H1 (cell line): ENCODE results near the gene STK32C. TPM values are rescaled to one million over a fixed set of nuclear protein-coding genes. Genes with fewer than 3 reads are reported as not detected.

Experiments used
- CTCF ChIA-PET: fragments of 300-600 bp; sonication (Branson Sonifier 250); formaldehyde crosslinking; loops from one replicate; lab custom pipeline; 2021; ENCODE audit not compliant: partially characterized antibody; lab: Charles Lee
- POLR2A ChIA-PET: fragments of 300-600 bp; sonication (Branson Sonifier 250); formaldehyde crosslinking; loops from one replicate; lab custom pipeline; 2021; ENCODE audit warnings: inconsistent platforms; ENCODE audit not compliant: partially characterized antibody; lab: Charles Lee
- DNase-seq, 2 experiments: peaks; one replicate each; pipeline versions ENCODE4 v3.0.0 to v3.0.0-alpha.2; 2010 to 2022; ENCODE audit warnings: low spot score in 2 of 2, low read depth in 1 of 2, mixed read lengths in 1 of 2
- FAIRE-seq: peaks from 2 replicates; lab custom pipeline; 2011; peaks lifted over from hg19 to GRCh38; lab: Jason Lieb, UNC
- H2AFZ ChIP-seq: 2 replicates; pipeline ENCODE4 v1.8.1; 2012; ENCODE audit warnings: low read length, inconsistent platforms
- H2AK5ac ChIP-seq: 2 replicates; pipeline ENCODE4 v1.6.1; 2013; ENCODE audit warnings: low read depth, low read length
- H2BK120ac ChIP-seq: replicated peaks from 2 replicates; pipeline ENCODE3; 2013; ENCODE audit warnings: low read depth, low read length, inconsistent platforms
- H2BK12ac ChIP-seq: 2 replicates; pipeline ENCODE4 v1.6.1; 2013; ENCODE audit warnings: low read depth, low read length
- H2BK15ac ChIP-seq: 2 replicates; pipeline ENCODE4 v1.6.1; 2013; ENCODE audit warnings: low read length
- H2BK20ac ChIP-seq: 2 replicates; pipeline ENCODE4 v1.6.1; 2013; ENCODE audit warnings: low read length
- H2BK5ac ChIP-seq: 2 replicates; pipeline ENCODE4 v1.6.1; 2013; ENCODE audit warnings: low read depth, low read length
- H3K14ac ChIP-seq: 2 replicates; pipeline ENCODE4 v1.6.1; 2013; ENCODE audit warnings: inconsistent platforms; ENCODE audit not compliant: insufficient read length
- H3K18ac ChIP-seq: 2 replicates; pipeline ENCODE4 v1.6.1; 2013; ENCODE audit warnings: low read length; ENCODE audit errors: extremely low read depth
- H3K23ac ChIP-seq: 2 replicates; pipeline ENCODE4 v1.6.1; 2013; ENCODE audit warnings: inconsistent platforms; ENCODE audit not compliant: insufficient read length
- H3K23me2 ChIP-seq: 2 replicates; pipeline ENCODE4 v1.6.1; 2013; ENCODE audit warnings: low read depth, low read length
- H3K27ac ChIP-seq: 2 replicates; pipeline ENCODE4 v1.6.1; 2011; ENCODE audit warnings: low read depth, low read length, inconsistent platforms
- H3K27me3 ChIP-seq, 4 experiments: replicated peaks in 1 of 4; 1 replicate in 1 of 4; 2 replicates in 3 of 4; pipeline versions ENCODE4 v1.6.1 to v1.8.1; 2011 to 2013; ENCODE audit warnings: low read length in 3 of 4, mild to moderate bottlenecking in 3 of 4, inconsistent platforms in 2 of 4, mixed read lengths in 2 of 4, moderate library complexity in 1 of 4; ENCODE audit not compliant: control insufficient read depth in 3 of 4, insufficient read depth in 3 of 4; ENCODE audit errors: extremely low read depth in 1 of 4
- H3K36me3 ChIP-seq, 4 experiments: 2 replicates each; pipeline versions ENCODE4 v1.6.1 to v1.8.1; 2011 to 2013; ENCODE audit warnings: mild to moderate bottlenecking in 4 of 4, low read length in 3 of 4, moderate library complexity in 2 of 4, control low read depth in 1 of 4, inconsistent platforms in 1 of 4; ENCODE audit not compliant: insufficient read depth in 4 of 4, control insufficient read depth in 2 of 4
- H3K4ac ChIP-seq: replicated peaks from 2 replicates; pipeline ENCODE3; 2013; ENCODE audit warnings: low read length, low read depth, mixed read lengths, inconsistent platforms; ENCODE audit not compliant: insufficient read length
- H3K4me1 ChIP-seq, 4 experiments: replicated peaks in 1 of 4; 1 replicate in 1 of 4; 2 replicates in 3 of 4; pipeline versions ENCODE4 v1.6.1 to v1.8.1; 2011 to 2013; ENCODE audit warnings: low read length in 3 of 4, inconsistent platforms in 2 of 4, mixed read lengths in 1 of 4; ENCODE audit not compliant: insufficient read depth in 4 of 4, control insufficient read depth in 3 of 4
- H3K4me2 ChIP-seq, 2 experiments: 2 replicates each; pipeline versions ENCODE4 v1.6.1 to v1.8.1; 2011 to 2013; ENCODE audit warnings: low read depth in 2 of 2, low read length in 2 of 2, control low read depth in 1 of 2, inconsistent platforms in 1 of 2, mild to moderate bottlenecking in 1 of 2; ENCODE audit not compliant: insufficient read depth in 1 of 2
- H3K4me3 ChIP-seq, 4 experiments: fragments of 200-600, 300-600 bp in 1 of 4; sonication (generic), shearing (Covaris generic), sonication (Bioruptor Twin) in 1 of 4; 2 replicates each; pipeline versions ENCODE4 v1.5.1 to v1.8.1; 2011 to 2016; ENCODE audit warnings: low read length in 4 of 4, low read depth in 3 of 4, control low read depth in 2 of 4, inconsistent platforms in 2 of 4, mild to moderate bottlenecking in 2 of 4, mixed read lengths in 1 of 4, moderate library complexity in 1 of 4; ENCODE audit not compliant: insufficient read depth in 2 of 4; ENCODE audit errors: extremely low read depth in 1 of 4
- H3K56ac ChIP-seq: replicated peaks from 2 replicates; pipeline ENCODE3; 2013; ENCODE audit warnings: low read depth, mild to moderate bottlenecking, mixed read lengths, low read length, inconsistent platforms; ENCODE audit not compliant: insufficient read length
- H3K79me1 ChIP-seq: 2 replicates; pipeline ENCODE4 v1.6.1; 2013; ENCODE audit warnings: low read depth, low read length, control low read depth
- H3K79me2 ChIP-seq, 2 experiments: 2 replicates each; pipeline versions ENCODE4 v1.6.1 to v1.8.1; 2012 to 2013; ENCODE audit warnings: low read length in 2 of 2, mild to moderate bottlenecking in 2 of 2, inconsistent platforms in 1 of 2; ENCODE audit not compliant: insufficient read depth in 2 of 2, control insufficient read depth in 1 of 2
- H3K9ac ChIP-seq, 4 experiments: replicated peaks in 1 of 4; 1 replicate in 1 of 4; 2 replicates in 3 of 4; pipeline versions ENCODE4 v1.6.1 to v1.8.1; 2011 to 2013; ENCODE audit warnings: low read depth in 3 of 4, low read length in 3 of 4, control low read depth in 2 of 4, mild to moderate bottlenecking in 2 of 4, moderate library complexity in 2 of 4, inconsistent platforms in 1 of 4; ENCODE audit errors: extremely low read depth in 1 of 4
- H3K9me3 ChIP-seq, 2 experiments: 2 replicates each; pipeline versions ENCODE4 v1.6.1 to v1.8.1; 2012 to 2013; ENCODE audit warnings: mild to moderate bottlenecking in 2 of 2, moderate library complexity in 2 of 2, control low read depth in 1 of 2, inconsistent platforms in 1 of 2, low read depth in 1 of 2, low read length in 1 of 2, mixed read lengths in 1 of 2; ENCODE audit not compliant: insufficient read depth in 2 of 2
- H4K20me1 ChIP-seq, 2 experiments: replicated peaks in 1 of 2; 2 replicates each; pipeline versions ENCODE3 to v1.8.1; 2011 to 2013; ENCODE audit warnings: inconsistent platforms in 2 of 2, low read length in 2 of 2, mild to moderate bottlenecking in 1 of 2; ENCODE audit not compliant: insufficient read depth in 2 of 2, control insufficient read depth in 1 of 2
- H4K5ac ChIP-seq: 2 replicates; pipeline ENCODE4 v1.6.1; 2013; ENCODE audit warnings: low read length, low read depth, mixed read lengths, inconsistent platforms; ENCODE audit not compliant: insufficient read length
- H4K8ac ChIP-seq: 2 replicates; pipeline ENCODE4 v1.8.0; 2013; ENCODE audit warnings: mild to moderate bottlenecking, moderate library complexity, low read length, inconsistent platforms; ENCODE audit not compliant: insufficient read depth; ENCODE audit errors: extremely low read depth
- H4K91ac ChIP-seq: replicated peaks from 2 replicates; pipeline ENCODE3; 2013; ENCODE audit warnings: low read length, mixed read lengths, inconsistent platforms; ENCODE audit not compliant: insufficient read length
- BACH1 ChIP-seq: IDR thresholded peaks from 2 replicates; pipeline ENCODE4 v1.6.1; 2012; ENCODE audit warnings: low read length, improper control_type of control experiment
- CBX8 ChIP-seq: fragments of 300-800, 300-1000 bp; sonication (generic); IDR thresholded peaks from 2 replicates; pipeline ENCODE4 v1.7.1; 2016; ENCODE audit warnings: low read depth, low read length, borderline replicate concordance
- EZH2 ChIP-seq: fragments of 200-600 bp; sonication (generic); IDR thresholded peaks from 2 replicates; pipeline ENCODE4 v1.7.1; 2012; ENCODE audit warnings: low read depth, mild to moderate bottlenecking, moderate library complexity, low read length, inconsistent platforms; ENCODE audit not compliant: severe bottlenecking
- GABPA ChIP-seq: IDR thresholded peaks from 2 replicates; pipeline ENCODE4 v1.6.1; 2011; ENCODE audit warnings: mild to moderate bottlenecking, low read length, moderate library complexity, borderline replicate concordance; ENCODE audit not compliant: insufficient read depth
- GTF2F1 ChIP-seq: IDR thresholded peaks from 2 replicates; pipeline ENCODE4 v1.6.1; 2012; ENCODE audit warnings: low read depth, low read length, improper control_type of control experiment, borderline replicate concordance
- HDAC2 ChIP-seq, 2 experiments: fragments of 300-600 bp in 1 of 2; sonication (generic) in 1 of 2; IDR thresholded peaks; 2 replicates each; pipeline ENCODE4 v1.6.1; 2011 to 2012; ENCODE audit warnings: low read depth in 2 of 2, low read length in 2 of 2, mild to moderate bottlenecking in 2 of 2, moderate library complexity in 2 of 2, borderline replicate concordance in 1 of 2, inconsistent platforms in 1 of 2
- JUND ChIP-seq: IDR thresholded peaks from 2 replicates; pipeline ENCODE4 v1.6.1; 2011; ENCODE audit warnings: mild to moderate bottlenecking, improper control_type of control experiment, low read length
- MAX ChIP-seq: IDR thresholded peaks from 2 replicates; pipeline ENCODE4 v1.6.1; 2012; ENCODE audit warnings: inconsistent platforms
- PHF8 ChIP-seq: fragments of 200-600 bp; sonication (generic); conservative IDR thresholded peaks from 2 replicates; pipeline ENCODE4 v1.7.1; 2012; ENCODE audit warnings: low read depth, mild to moderate bottlenecking, inconsistent platforms, low read length, moderate library complexity
- POLR2A ChIP-seq, 2 experiments: IDR thresholded peaks; 1 replicate in 1 of 2; 2 replicates in 1 of 2; pipeline ENCODE4 v1.6.1; 2011; ENCODE audit warnings: low read depth in 2 of 2, low read length in 2 of 2, mild to moderate bottlenecking in 2 of 2; ENCODE audit errors: control extremely low read depth in 1 of 2
- POU5F1 ChIP-seq: IDR thresholded peaks from 2 replicates; pipeline ENCODE4 v1.6.1; 2011; ENCODE audit warnings: low read depth, mild to moderate bottlenecking, low read length, moderate library complexity
- SP1 ChIP-seq: IDR thresholded peaks from 2 replicates; pipeline ENCODE4 v1.6.1; 2011; ENCODE audit warnings: low read depth, low read length
- TAF1 ChIP-seq: IDR thresholded peaks from 2 replicates; pipeline ENCODE4 v1.6.1; 2011; ENCODE audit warnings: mild to moderate bottlenecking, low read depth, low read length
- TEAD4 ChIP-seq: IDR thresholded peaks from 2 replicates; pipeline ENCODE4 v1.6.1; 2012; ENCODE audit warnings: low read depth, low read length, inconsistent platforms, mixed read lengths
- WGBS, 2 experiments: shearing (Covaris generic) in 1 of 2; methylation state at CpG; one replicate each; pipeline versions ENCODE4 v1.1.6 to v1.1.7; 2013 to 2015; ENCODE audit warnings: low lambda C conversion rate in 2 of 2, mixed read lengths in 2 of 2, inconsistent platforms in 1 of 2, low coverage in 1 of 2, missing lambda C conversion rate in 1 of 2; ENCODE audit not compliant: insufficient replicate concordance in 2 of 2, insufficient coverage in 1 of 2, insufficient read length in 1 of 2; ENCODE audit errors: extremely low coverage in 1 of 2, missing lambda C conversion rate in 1 of 2; 5-methylcytosine and 5-hydroxymethylcytosine counted together
- polyA plus RNA-seq, 7 experiments: library from polyadenylated mRNA; depleted of rRNA in 3 of 7; stranded (reverse) in 5 of 7; unstranded in 2 of 7; fragments of >200 nt in 5 of 7; fragments of 200-250 nt in 2 of 7; gene quantifications; 1 replicate in 5 of 7; 2 replicates in 1 of 7; 4 replicates in 1 of 7; pipeline versions ENCODE4 v1.2.1 to v1.2.3, GENCODE V29; 2011 to 2013; ENCODE audit warnings: missing spikeins in 2 of 7, mixed read lengths in 2 of 7
- total RNA-seq: library from RNA; stranded (reverse); fragmentation: NEBNext Ultra II Directional; extraction: Animal tissue kit (Norgen Biotek cat#: 25700); gene quantifications from 2 replicates; pipeline ENCODE4 v1.2.1, GENCODE V29; 2021

STK32C gene
- total and polyA plus RNA-seq, 2 of the 8 experiments (the other 6 are each of a cell fraction or from before 2014, with no cell fraction given), result 10.6 to 15.6 TPM

DNA sequence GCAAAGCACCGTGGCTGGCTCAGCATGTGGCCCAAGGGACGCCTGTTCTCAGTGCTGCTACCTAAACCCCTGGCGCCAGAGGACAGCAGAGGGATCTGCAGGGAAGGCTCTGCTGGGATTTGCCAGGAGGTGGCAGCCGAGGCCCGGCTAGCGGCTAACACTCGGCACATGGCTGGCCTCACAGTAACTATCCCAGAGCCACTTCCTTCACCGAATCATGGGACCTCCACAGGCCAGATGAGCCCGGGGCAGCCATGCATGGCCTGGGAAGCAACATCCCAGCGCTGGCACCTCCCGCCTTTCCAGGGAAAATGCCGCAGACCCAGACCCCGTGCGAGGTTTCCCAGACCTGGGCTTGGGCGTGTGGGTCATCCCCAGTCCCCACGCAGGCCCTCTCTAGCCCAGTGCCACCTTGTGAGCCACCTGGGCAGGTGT is 84.6 kb downstream of the STK32C start:
- no peak overlapping the region for H3K4me3 ChIP-seq
- H4K8ac ChIP-seq, result no peak overlapping the region
- peak overlapping the region; percentile 64 for H4K91ac ChIP-seq
- H3K56ac ChIP-seq, result no peak overlapping the region
- WGBS, 2 experiments, result 57% methylated on average over 14 of the region's 16 CpGs; no CpG with 5 or more reads in 1 of the 2 experiments
- H4K5ac ChIP-seq, result peak overlapping the region; percentile 32
- H3K18ac ChIP-seq, result no peak overlapping the region; the same call in 1 of the 2 replicates
- H3K23me2 ChIP-seq, result no peaks in the 10 kb centered on the region
- no peak overlapping the region for H3K27ac ChIP-seq
- peaks cover 4 to 8% of the 10 kb centered on the region in 2 experiments; a peak in 1 of 4 replicates for H3K9me3 ChIP-seq
- H3K79me2 ChIP-seq, result no peaks in the 10 kb centered on the region
- no peak overlapping the region for H3K4me2 ChIP-seq
- H2BK15ac ChIP-seq, result no peak overlapping the region
- no peak overlapping the region for H2BK120ac ChIP-seq
- no peaks in the 10 kb centered on the region; a peak in 1 of 7 replicates for H3K4me1 ChIP-seq
- H2BK5ac ChIP-seq, result no peak overlapping the region
- DNase-seq (peak; percentile 63 to 86), FAIRE-seq (no peak)
- H4K20me1 ChIP-seq, result peaks cover 0 to 2% of the 10 kb centered on the region in 2 experiments
- no peak overlapping the region for H3K9ac ChIP-seq
- H3K23ac ChIP-seq, result no peak overlapping the region
- no peak overlapping the region for H2AK5ac ChIP-seq
- H3K36me3 ChIP-seq, result no peaks in the 10 kb centered on the region
- ChIA-PET CTCF (interaction anchor here (0.6 to 3.8 kb wide), 18 partner anchors 11 to 421 kb away, joined by 3 to 21 read pairs (median 4); no protein-coding TSS in a partner anchor), POLR2A (interaction anchor here (1.7 kb wide), 1 partner anchor 126 kb away, joined by 3 read pairs; no protein-coding TSS in a partner anchor)
- no peak overlapping the region for H3K14ac ChIP-seq
- H3K4ac ChIP-seq, result no peak overlapping the region
- H3K79me1 ChIP-seq, result no peaks in the 10 kb centered on the region; the same call in 1 of the 2 replicates
- no peak overlapping the region for H2BK20ac ChIP-seq
- no peaks in the 10 kb centered on the region for H3K27me3 ChIP-seq
- H2BK12ac ChIP-seq, result no peak overlapping the region
- 0 out of 2 replicates have a peak overlapping the region, but pooled peaks have one; percentile 9 for H2AFZ ChIP-seq
- TF ChIP-seq PHF8 (no peak), GTF2F1 (no peak), EZH2 (no peak), JUND (no peak), POU5F1 (no peak), TEAD4 (no peak), CBX8 (no peak), MAX (peak; percentile 93), TAF1 (no peak), SP1 (no peak), GABPA (peak; percentile 80; the same call in 1 of the 2 replicates), BACH1 (no peak), HDAC2 (IDR thresholded peaks at IDR 0.05; ENCODE audit: borderline replicate concordance in 1 of 2, low read depth in 2 of 2, low read length in 2 of 2) (no peak), POLR2A (IDR thresholded peaks at IDR 0.05; ENCODE audit: control extremely low read depth in 1 of 2, low read depth in 2 of 2, low read length in 2 of 2) (no peak)
